Lower leg skin (tissue), 3 donors: ENCODE data around the gene CD47.

Source experiments
- POLR2A ChIP-seq, 2 donors: fragments of 450-650 bp; IDR thresholded peaks; one replicate each; pipeline ENCODE4 v1.6.1; 2016 to 2017; ENCODE audit warnings: antibody characterized with exemption in 2 of 2, mild to moderate bottlenecking in 1 of 2, moderate library complexity in 1 of 2
- TF ChIP-seq, protein P1 (sequence below), 3 donors: fragments of 450-650 bp; IDR thresholded peaks; one replicate each; pipeline ENCODE4 v1.5.1; 2016; ENCODE audit warnings: antibody characterized with exemption in 3 of 3, mild to moderate bottlenecking in 3 of 3, moderate library complexity in 2 of 3

DNA sequence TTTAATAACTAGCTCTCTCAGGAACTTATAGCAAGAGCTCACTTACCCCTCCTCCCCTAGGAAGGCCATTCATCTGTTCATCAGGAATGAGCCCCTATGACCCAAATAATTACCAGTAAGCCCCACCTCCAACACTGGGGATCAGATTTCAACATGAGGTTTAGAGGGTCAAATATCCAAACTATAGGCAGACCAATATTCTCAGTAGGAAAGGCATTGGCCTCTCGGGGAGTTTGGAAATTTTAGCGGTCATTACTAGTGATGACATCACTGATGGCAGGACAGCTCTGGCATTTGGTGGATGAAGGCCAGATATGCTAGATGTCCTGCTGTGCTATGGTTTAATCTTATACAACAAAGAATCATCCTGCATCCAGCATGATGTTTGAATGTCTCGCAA is 15.2 kb upstream of the CD47 start:
- TF ChIP-seq, protein P1, sequence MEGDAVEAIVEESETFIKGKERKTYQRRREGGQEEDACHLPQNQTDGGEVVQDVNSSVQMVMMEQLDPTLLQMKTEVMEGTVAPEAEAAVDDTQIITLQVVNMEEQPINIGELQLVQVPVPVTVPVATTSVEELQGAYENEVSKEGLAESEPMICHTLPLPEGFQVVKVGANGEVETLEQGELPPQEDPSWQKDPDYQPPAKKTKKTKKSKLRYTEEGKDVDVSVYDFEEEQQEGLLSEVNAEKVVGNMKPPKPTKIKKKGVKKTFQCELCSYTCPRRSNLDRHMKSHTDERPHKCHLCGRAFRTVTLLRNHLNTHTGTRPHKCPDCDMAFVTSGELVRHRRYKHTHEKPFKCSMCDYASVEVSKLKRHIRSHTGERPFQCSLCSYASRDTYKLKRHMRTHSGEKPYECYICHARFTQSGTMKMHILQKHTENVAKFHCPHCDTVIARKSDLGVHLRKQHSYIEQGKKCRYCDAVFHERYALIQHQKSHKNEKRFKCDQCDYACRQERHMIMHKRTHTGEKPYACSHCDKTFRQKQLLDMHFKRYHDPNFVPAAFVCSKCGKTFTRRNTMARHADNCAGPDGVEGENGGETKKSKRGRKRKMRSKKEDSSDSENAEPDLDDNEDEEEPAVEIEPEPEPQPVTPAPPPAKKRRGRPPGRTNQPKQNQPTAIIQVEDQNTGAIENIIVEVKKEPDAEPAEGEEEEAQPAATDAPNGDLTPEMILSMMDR (IDR thresholded peaks at IDR 0.05): no peak
- TF ChIP-seq POLR2A (IDR thresholded peaks at IDR 0.05): no peak
